ENCODE measurements around the gene MGAT4A. TPM values are rescaled to one million over a fixed set of nuclear protein-coding genes. Genes with fewer than 3 reads are reported as not detected.

The MGAT4A gene
- total and polyA plus RNA-seq, 2 donors (not counting 1 experiment from before 2014, with no cell fraction given) = 16.5 to 32.7 TPM

GRCh38 chr2:98730707-98731040, 258 bp downstream of the MGAT4A start:
- H3K27ac ChIP-seq (ENCODE audit: low read length in 2 of 2) = no peak overlapping the region
- peak; percentile 81 for DNase-seq
- H3K4me1 ChIP-seq (ENCODE audit: control insufficient read depth in 2 of 2, insufficient read depth in 2 of 2, low read length in 2 of 2) = peaks cover 27 to 42% of the 10 kb centered on the region in 2 donors
- Mint-ChIP-seq H3K27ac (no peak overlapping the region), H3K4me3 (peak overlapping the region; percentile 86), H3K9me3 (ENCODE audit: insufficient read depth) (no peaks in the 10 kb centered on the region), H3K27me3 (no peaks in the 10 kb centered on the region), H3K4me1 (peaks cover 55% of the 10 kb centered on the region)
- ATAC-seq (ENCODE audit: low read depth) = peak; percentile 65
- H2AFZ ChIP-seq (ENCODE audit: insufficient read depth, low read depth, low read length, poor library complexity, severe bottlenecking) = peak overlapping the region; percentile 76
- H3K27me3 ChIP-seq (replicated peaks in 1 of 4; ENCODE audit: control extremely low read depth in 1 of 4, control insufficient read depth in 3 of 4, insufficient read depth in 4 of 4, low read length in 3 of 4) = no peaks in the 10 kb centered on the region
- H3K4me3 ChIP-seq (ENCODE audit: control extremely low read depth in 1 of 5, extremely low read depth in 1 of 5, insufficient read depth in 1 of 5, low read depth in 2 of 5, low read length in 4 of 5) = peak overlapping the region in 4 of 5 experiments; percentile 48 to 82 (median 67)
- ChIA-PET CTCF (interaction anchor here (0.6 to 2.1 kb wide), 8 partner anchors 11 to 266 kb away, joined by 3 to 12 read pairs (median 6); no protein-coding TSS in a partner anchor), POLR2A (interaction anchor here (0.5 to 1.2 kb wide), 6 partner anchors 11 to 450 kb away, joined by 3 to 4 read pairs (median 3); partner anchors contain the start of genes MITD1 and MRPL30)
- H3K36me3 ChIP-seq (replicated peaks in 1 of 2; ENCODE audit: control extremely low read depth in 1 of 2, control insufficient read depth in 1 of 2, extremely low read depth in 1 of 2, insufficient read depth in 2 of 2, low read length in 1 of 2) = no peaks in the 10 kb centered on the region
- no peaks in the 10 kb centered on the region for H3K9me3 ChIP-seq (ENCODE audit: control extremely low read depth in 1 of 3, control insufficient read depth in 2 of 3, insufficient read depth in 1 of 3, low read length in 2 of 3)
- H3K9ac ChIP-seq (ENCODE audit: low read length) = peak overlapping the region; percentile 70
- intact Hi-C loops (cut with micrococcal nuclease) = loop anchor here (1.0 to 5.0 kb wide), 8 partner anchors 18 to 606 kb away; partner anchors contain the start of genes C2orf15, COA5, EIF5B and TXNDC9
- peak overlapping the region; percentile 91 for H3K4me2 ChIP-seq (replicated peaks; ENCODE audit: low read depth, low read length, poor library complexity, severe bottlenecking)
- H4K20me1 ChIP-seq (ENCODE audit: control insufficient read depth, insufficient read depth, low read length, poor library complexity, severe bottlenecking) = no peaks in the 10 kb centered on the region
- peaks cover 19% of the 10 kb centered on the region for H3K79me2 ChIP-seq (ENCODE audit: control insufficient read depth, insufficient read depth, low read length)
- WGBS (ENCODE audit: insufficient coverage) = 0% methylated on average over 56 of the region's 56 CpGs
- TF ChIP-seq EZH2 (IDR thresholded peaks at IDR 0.05; ENCODE audit: borderline replicate concordance, insufficient read depth, low read depth, low read length, poor library complexity, severe bottlenecking) = no peak
- TF ChIP-seq, protein P1, sequence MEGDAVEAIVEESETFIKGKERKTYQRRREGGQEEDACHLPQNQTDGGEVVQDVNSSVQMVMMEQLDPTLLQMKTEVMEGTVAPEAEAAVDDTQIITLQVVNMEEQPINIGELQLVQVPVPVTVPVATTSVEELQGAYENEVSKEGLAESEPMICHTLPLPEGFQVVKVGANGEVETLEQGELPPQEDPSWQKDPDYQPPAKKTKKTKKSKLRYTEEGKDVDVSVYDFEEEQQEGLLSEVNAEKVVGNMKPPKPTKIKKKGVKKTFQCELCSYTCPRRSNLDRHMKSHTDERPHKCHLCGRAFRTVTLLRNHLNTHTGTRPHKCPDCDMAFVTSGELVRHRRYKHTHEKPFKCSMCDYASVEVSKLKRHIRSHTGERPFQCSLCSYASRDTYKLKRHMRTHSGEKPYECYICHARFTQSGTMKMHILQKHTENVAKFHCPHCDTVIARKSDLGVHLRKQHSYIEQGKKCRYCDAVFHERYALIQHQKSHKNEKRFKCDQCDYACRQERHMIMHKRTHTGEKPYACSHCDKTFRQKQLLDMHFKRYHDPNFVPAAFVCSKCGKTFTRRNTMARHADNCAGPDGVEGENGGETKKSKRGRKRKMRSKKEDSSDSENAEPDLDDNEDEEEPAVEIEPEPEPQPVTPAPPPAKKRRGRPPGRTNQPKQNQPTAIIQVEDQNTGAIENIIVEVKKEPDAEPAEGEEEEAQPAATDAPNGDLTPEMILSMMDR (IDR thresholded peaks at IDR 0.05) = no peak

- POLR2A ChIA-PET = interaction anchor here (0.5 to 1.2 kb wide), 6 partner anchors 10 to 450 kb away, joined by 3 to 4 read pairs (median 4); partner anchors contain the start of genes MITD1 and MRPL30
- Mint-ChIP-seq H3K27me3 (no peaks in the 10 kb centered on the region), H3K4me1 (peaks cover 54% of the 10 kb centered on the region), H3K4me3 (peak overlapping the region; percentile 86), H3K9me3 (ENCODE audit: insufficient read depth) (no peaks in the 10 kb centered on the region), H3K27ac (peak overlapping the region; percentile 87)
- DNase-seq = peak; percentile 72
- H2AFZ ChIP-seq (ENCODE audit: insufficient read depth, low read depth, low read length, poor library complexity, severe bottlenecking) = peak overlapping the region; percentile 76
- no peaks in the 10 kb centered on the region for H4K20me1 ChIP-seq (ENCODE audit: control insufficient read depth, insufficient read depth, low read length, poor library complexity, severe bottlenecking)
- H3K27me3 ChIP-seq (replicated peaks in 1 of 4; ENCODE audit: control extremely low read depth in 1 of 4, control insufficient read depth in 3 of 4, insufficient read depth in 4 of 4, low read length in 3 of 4) = no peaks in the 10 kb centered on the region
- CTCF ChIA-PET = interaction anchor here (0.6 to 2.7 kb wide), 9 partner anchors 11 to 266 kb away, joined by 3 to 15 read pairs (median 6); no protein-coding TSS in a partner anchor
- H3K27ac ChIP-seq (ENCODE audit: low read length in 2 of 2) = peak overlapping the region in 1 of 2 donors; percentile 48
- peak overlapping the region; percentile 70 for H3K9ac ChIP-seq (ENCODE audit: low read length)
- no peak for TF ChIP-seq EZH2 (IDR thresholded peaks at IDR 0.05; ENCODE audit: borderline replicate concordance, insufficient read depth, low read depth, low read length, poor library complexity, severe bottlenecking)
- TF ChIP-seq, protein P1 (IDR thresholded peaks at IDR 0.05) = no peak
- peaks cover 27 to 42% of the 10 kb centered on the region in 2 donors for H3K4me1 ChIP-seq (ENCODE audit: control insufficient read depth in 2 of 2, insufficient read depth in 2 of 2, low read length in 2 of 2)
- peak overlapping the region; percentile 48 to 82 (median 60) for H3K4me3 ChIP-seq (ENCODE audit: control extremely low read depth in 1 of 5, extremely low read depth in 1 of 5, insufficient read depth in 1 of 5, low read depth in 2 of 5, low read length in 4 of 5)
- H3K9me3 ChIP-seq (ENCODE audit: control extremely low read depth in 1 of 3, control insufficient read depth in 2 of 3, insufficient read depth in 1 of 3, low read length in 2 of 3) = no peaks in the 10 kb centered on the region
- peak overlapping the region; percentile 91 for H3K4me2 ChIP-seq (replicated peaks; ENCODE audit: low read depth, low read length, poor library complexity, severe bottlenecking)
- H3K79me2 ChIP-seq (ENCODE audit: control insufficient read depth, insufficient read depth, low read length) = peaks cover 19% of the 10 kb centered on the region
- ATAC-seq (ENCODE audit: low read depth) = peak; percentile 17
- WGBS (ENCODE audit: insufficient coverage) = under 1% methylated on average over 42 of the region's 45 CpGs
- no peaks in the 10 kb centered on the region for H3K36me3 ChIP-seq (replicated peaks in 1 of 2; ENCODE audit: control extremely low read depth in 1 of 2, control insufficient read depth in 1 of 2, extremely low read depth in 1 of 2, insufficient read depth in 2 of 2, low read length in 1 of 2)
- intact Hi-C loops (cut with micrococcal nuclease) = loop anchor here (1.0 to 5.0 kb wide), 6 partner anchors 17 to 607 kb away; partner anchors contain the start of genes C2orf15, EIF5B and TXNDC9
These were observed 752 bp downstream of the MGAT4A start for GRCh38 chr2:98730053-98730706.
